Subcutaneous abdominal adipose tissue (tissue), 5 donors: ENCODE results near the gene MEFV.
A peak's percentile ranks its signal among the peaks of the same experiment; 100 is the strongest.
"Not testable (repeated sequence)": the region's sequence is repeated elsewhere in the genome, so short reads cannot be mapped to it uniquely, and the experiment has no call there.

Experiments used
- H3K27ac ChIP-seq: one replicate; pipeline ENCODE4 v1.7.0; 2013; ENCODE audit warnings: low read depth, mild to moderate bottlenecking, inconsistent platforms, low read length, moderate library complexity
- H3K27me3 ChIP-seq, 5 donors: one replicate each; pipeline ENCODE4 v1.7.0; 2013; ENCODE audit warnings: low read length in 5 of 5, inconsistent platforms in 1 of 5; ENCODE audit not compliant: control insufficient read depth in 5 of 5, insufficient read depth in 4 of 5
- H3K36me3 ChIP-seq, 5 donors: one replicate each; pipeline ENCODE4 v1.7.0; 2013; ENCODE audit warnings: low read length in 5 of 5; ENCODE audit not compliant: control insufficient read depth in 5 of 5, insufficient read depth in 5 of 5
- H3K4me1 ChIP-seq, 5 donors: one replicate each; pipeline ENCODE4 v1.7.0; 2013; ENCODE audit warnings: low read length in 5 of 5, mild to moderate bottlenecking in 3 of 5, moderate library complexity in 1 of 5; ENCODE audit not compliant: control insufficient read depth in 5 of 5, insufficient read depth in 5 of 5
- H3K4me3 ChIP-seq, 5 donors: one replicate each; pipeline ENCODE4 v1.7.0; 2013; ENCODE audit warnings: low read length in 5 of 5, low read depth in 1 of 5
- H3K9ac ChIP-seq, 5 donors: one replicate each; pipeline ENCODE4 v1.7.0; 2013; ENCODE audit warnings: low read length in 5 of 5, mild to moderate bottlenecking in 4 of 5, moderate library complexity in 3 of 5
- H3K9me3 ChIP-seq, 5 donors: one replicate each; pipeline ENCODE4 v1.7.0; 2013; ENCODE audit warnings: low read length in 5 of 5; ENCODE audit not compliant: control insufficient read depth in 5 of 5
- donor health status: healthy.
- donor health status: healthy.
- donor health status: healthy.
- donor health status: healthy.
- donor health status: healthy.

Gene MEFV

GRCh38 chr16:3285131-3285530, 28.7 kb upstream of the MEFV start:
- Histone ChIP-seq H3K4me3 (peak overlapping the region; percentile 75 to 94 (median 89)), H3K27ac (no peak overlapping the region), H3K9ac (no peak overlapping the region), H3K9me3 (peaks cover 18 to 46% (median 26%) of the 10 kb centered on the region in 5 donors), H3K36me3 (peaks cover 10 to 41% (median 39%) of the 10 kb centered on the region in 5 donors), H3K27me3 (no peaks in the 10 kb centered on the region), H3K4me1 (peaks cover 10 to 36% (median 27%) of the 10 kb centered on the region in 5 donors)

- H3K9ac ChIP-seq, result peak overlapping the region; percentile 73 to 99 (median 94)
- peaks cover 7 to 28% (median 25%) of the 10 kb centered on the region in 5 donors for H3K36me3 ChIP-seq
- H3K27me3 ChIP-seq, result no peaks in the 10 kb centered on the region
- H3K4me1 ChIP-seq, result peaks cover 10 to 36% (median 27%) of the 10 kb centered on the region in 5 donors
- peak overlapping the region; percentile 97 for H3K27ac ChIP-seq
- H3K9me3 ChIP-seq, result peaks cover 5 to 33% (median 12%) of the 10 kb centered on the region in 5 donors
- peak overlapping the region; percentile 75 to 94 (median 89) for H3K4me3 ChIP-seq
Measured at GRCh38 chr16:3283543-3284447, 27.4 kb upstream of the MEFV start.

GRCh38 chr16:3282730-3283542, 26.5 kb upstream of the MEFV start, which contains the start of gene ZNF263:
Gene ZNF263 (plus strand): TSS chr16:3283491. CDS start chr16:3283819, 328 bp downstream.
- peak within 1 kb of the TSS; percentile 92 to 99 (median 94) for H3K9ac ChIP-seq
- peaks cover 0 to 26% (median 11%) of the 10 kb centered on the region in 5 donors for H3K9me3 ChIP-seq
- no peaks in the 10 kb centered on the region for H3K27me3 ChIP-seq
- peaks cover 10 to 36% (median 27%) of the 10 kb centered on the region in 5 donors for H3K4me1 ChIP-seq
- H3K36me3 ChIP-seq, result peaks cover 7 to 21% (median 19%) of the 10 kb centered on the region in 5 donors
- H3K27ac ChIP-seq, result peak within 1 kb of the TSS; percentile 97
- H3K4me3 ChIP-seq, result peak within 1 kb of the TSS; percentile 75 to 94 (median 89)

- peak overlapping the region; percentile 75 to 92 (median 85) for H3K4me3 ChIP-seq
- peaks cover 10 to 36% (median 27%) of the 10 kb centered on the region in 5 donors for H3K4me1 ChIP-seq
- peaks cover 4 to 20% (median 18%) of the 10 kb centered on the region in 5 donors for H3K36me3 ChIP-seq
- H3K27ac ChIP-seq, result peak overlapping the region; percentile 97
- peak overlapping the region; percentile 65 to 99 (median 94) for H3K9ac ChIP-seq
- no peaks in the 10 kb centered on the region for H3K27me3 ChIP-seq
- peaks cover 0 to 26% (median 11%) of the 10 kb centered on the region in 5 donors for H3K9me3 ChIP-seq
Measured at GRCh38 chr16:3282103-3282729, 25.8 kb upstream of the MEFV start.

GRCh38 chr16:3281222-3281820, 24.9 kb upstream of the MEFV start:
- H3K36me3 ChIP-seq, result peaks cover 0 to 15% (median 10%) of the 10 kb centered on the region in 5 donors
- peaks cover 0 to 18% (median 7%) of the 10 kb centered on the region in 5 donors for H3K9me3 ChIP-seq
- no peaks in the 10 kb centered on the region for H3K27me3 ChIP-seq
- no peak overlapping the region for H3K9ac ChIP-seq
- H3K4me3 ChIP-seq, result no peak overlapping the region
- peaks cover 10 to 36% (median 27%) of the 10 kb centered on the region in 5 donors for H3K4me1 ChIP-seq
- H3K27ac ChIP-seq, result no peak overlapping the region

GRCh38 chr16:3276679-3277078, 20.2 kb upstream of the MEFV start:
- Histone ChIP-seq H3K27ac (no peak overlapping the region), H3K4me1 (peaks cover 0 to 1% (median 0%) of the 10 kb centered on the region in 5 donors), H3K9me3 (peaks cover 0 to 8% (median 0%) of the 10 kb centered on the region in 5 donors), H3K9ac (no peak overlapping the region), H3K4me3 (no peak overlapping the region), H3K36me3 (no peaks in the 10 kb centered on the region), H3K27me3 (no peaks in the 10 kb centered on the region)

- Histone ChIP-seq H3K36me3 (no peaks in the 10 kb centered on the region), H3K27ac (no peak overlapping the region), H3K27me3 (no peaks in the 10 kb centered on the region), H3K9ac (no peak overlapping the region), H3K4me3 (no peak overlapping the region), H3K4me1 (no peaks in the 10 kb centered on the region), H3K9me3 (peaks cover 0 to 8% (median 0%) of the 10 kb centered on the region in 5 donors)
Measured at GRCh38 chr16:3274947-3275346, 18.5 kb upstream of the MEFV start.

GRCh38 chr16:3274490-3274889, 18.1 kb upstream of the MEFV start:
- no peak overlapping the region for H3K27ac ChIP-seq
- no peaks in the 10 kb centered on the region for H3K4me1 ChIP-seq
- peaks cover 0 to 8% (median 0%) of the 10 kb centered on the region in 5 donors for H3K9me3 ChIP-seq
- no peak overlapping the region for H3K4me3 ChIP-seq
- H3K27me3 ChIP-seq, result no peaks in the 10 kb centered on the region
- H3K36me3 ChIP-seq, result no peaks in the 10 kb centered on the region
- H3K9ac ChIP-seq, result no peak overlapping the region

GRCh38 chr16:3271281-3271680, 14.8 kb upstream of the MEFV start:
- not testable (repeated sequence) for H3K27me3 ChIP-seq, H3K4me1 ChIP-seq, H3K4me3 ChIP-seq, H3K9ac ChIP-seq, H3K27ac ChIP-seq
- Histone ChIP-seq H3K9me3 (peaks cover 0 to 25% (median 3%) of the 10 kb centered on the region in 5 donors), H3K36me3 (peaks cover 0 to 14% (median 2%) of the 10 kb centered on the region in 5 donors)
